OCI-LY3 (cell line): ENCODE results near the gene CD4.

Experiments
- H2AFZ ChIP-seq: fragments of 200-600, 300-600 bp; shearing (Covaris generic); 2 replicates; pipeline ENCODE4 v1.6.0; 2014; ENCODE audit warnings: antibody characterized with exemption, low read depth, low read length
- H3K27ac ChIP-seq: fragments of 200-600, 300-600 bp; sonication (generic); 2 replicates; pipeline ENCODE4 v1.5.1; 2014; ENCODE audit warnings: mild to moderate bottlenecking, low read length, moderate library complexity, mixed read lengths
- H3K27me3 ChIP-seq: fragments of 200-600, 300-600 bp; sonication (generic); 2 replicates; pipeline ENCODE4 v1.6.1; 2014; ENCODE audit warnings: low read depth, low read length, mixed read lengths
- H3K36me3 ChIP-seq: fragments of 200-600, 300-600 bp; sonication (generic); replicated peaks from 2 replicates; pipeline ENCODE3; 2014; ENCODE audit warnings: low read depth, low read length, mixed read lengths
- H3K4me1 ChIP-seq: fragments of 300-600, 200-600 bp; sonication (generic); 2 replicates; pipeline ENCODE4 v1.6.1; 2014; ENCODE audit warnings: low read length, mixed read lengths
- H3K4me2 ChIP-seq: fragments of 200-600, 300-600 bp; sonication (generic); 2 replicates; pipeline ENCODE4 v1.6.1; 2014; ENCODE audit warnings: low read length, mixed read lengths
- H3K4me3 ChIP-seq: fragments of 300-600, 200-600 bp; sonication (generic); 2 replicates; pipeline ENCODE4 v1.5.1; 2014; ENCODE audit warnings: antibody characterized with exemption, mild to moderate bottlenecking, low read length, moderate library complexity
- H3K79me2 ChIP-seq: fragments of 300-600, 200-600 bp; shearing (Covaris generic); 2 replicates; pipeline ENCODE4 v1.6.1; 2014; ENCODE audit warnings: mild to moderate bottlenecking, low read length, mixed read lengths
- H3K9ac ChIP-seq: fragments of 300-600, 200-600 bp; shearing (Covaris generic); 2 replicates; pipeline ENCODE4 v1.6.0; 2014; ENCODE audit warnings: mild to moderate bottlenecking, low read length, moderate library complexity
- H3K9me3 ChIP-seq: fragments of 200-600, 300-600 bp; shearing (Covaris generic); 2 replicates; pipeline ENCODE4 v1.6.1; 2014; ENCODE audit warnings: low read length, mixed read lengths; ENCODE audit not compliant: insufficient read depth
- H4K20me1 ChIP-seq: fragments of 200-600, 300-600 bp; sonication (generic); 2 replicates; pipeline ENCODE4 v1.6.1; 2016; ENCODE audit warnings: low read length, mixed read lengths; ENCODE audit not compliant: insufficient read depth
- CTCF ChIP-seq: fragments of 200-600, 300-600 bp; sonication (generic); IDR thresholded peaks from 2 replicates; pipeline ENCODE4 v1.5.1; 2014; ENCODE audit warnings: antibody characterized with exemption, low read length, low read depth
- EZH2phosphoT487 ChIP-seq: fragments of 200-600 bp; shearing (Covaris generic); IDR thresholded peaks from 2 replicates; pipeline ENCODE4 v1.6.1; 2018; ENCODE audit warnings: antibody characterized with exemption, mixed run types, low read depth

Gene CD4

GRCh38 chr12:6765634-6766581, 23.4 kb upstream of the CD4 start, which contains the start of gene PTMS:
PTMS (plus strand) TSS chr12:6766363; CDS start chr12:6766706, 343 bp downstream.
- H3K4me3 ChIP-seq = peak within 1 kb of the TSS; percentile 91
- peak within 1 kb of the TSS; percentile 67; the same call in 1 of the 2 replicates for H2AFZ ChIP-seq
- peak within 1 kb of the TSS; percentile 94 for H3K4me2 ChIP-seq
- H3K27ac ChIP-seq = no peak within 1 kb of the TSS
- peak within 1 kb of the TSS; percentile 60 for H3K9ac ChIP-seq
- no peaks in the 10 kb centered on the region for H3K36me3 ChIP-seq
- peaks cover 30% of the 10 kb centered on the region for H3K4me1 ChIP-seq
- no peak for TF ChIP-seq CTCF
- no peak for TF ChIP-seq EZH2phosphoT487
- no peaks in the 10 kb centered on the region for H4K20me1 ChIP-seq
- no peaks in the 10 kb centered on the region for H3K9me3 ChIP-seq
- H3K79me2 ChIP-seq = no peaks in the 10 kb centered on the region
- H3K27me3 ChIP-seq = peaks cover 59% of the 10 kb centered on the region

GRCh38 chr12:6766651-6767349, 22.5 kb upstream of the CD4 start:
- no peak overlapping the region for H3K27ac ChIP-seq
- peak overlapping the region; percentile 67; the same call in 1 of the 2 replicates for H2AFZ ChIP-seq
- no peaks in the 10 kb centered on the region for H4K20me1 ChIP-seq

GRCh38 chr12:6767353-6768319, 21.7 kb upstream of the CD4 start:
- H3K79me2 ChIP-seq = no peaks in the 10 kb centered on the region
- H2AFZ ChIP-seq = no peak overlapping the region
- H3K9me3 ChIP-seq = no peaks in the 10 kb centered on the region
- H4K20me1 ChIP-seq = no peaks in the 10 kb centered on the region
- peak overlapping the region; percentile 94 for H3K4me2 ChIP-seq
- H3K9ac ChIP-seq = peak overlapping the region; percentile 60
- TF ChIP-seq EZH2phosphoT487 (no peak), CTCF (no peak)
- peak overlapping the region; percentile 91 for H3K4me3 ChIP-seq
- H3K36me3 ChIP-seq = no peaks in the 10 kb centered on the region
- H3K27ac ChIP-seq = no peak overlapping the region
- H3K27me3 ChIP-seq = peaks cover 63% of the 10 kb centered on the region
- H3K4me1 ChIP-seq = peaks cover 48% of the 10 kb centered on the region

More at GRCh38 chr12:6766651-6767349, 22.5 kb upstream of the CD4 start:
- peak; percentile 63 for TF ChIP-seq CTCF
- TF ChIP-seq EZH2phosphoT487 = no peak
- Histone ChIP-seq H3K9me3 (no peaks in the 10 kb centered on the region), H3K4me3 (peak overlapping the region; percentile 91), H3K27me3 (peaks cover 64% of the 10 kb centered on the region), H3K9ac (peak overlapping the region; percentile 60), H3K36me3 (no peaks in the 10 kb centered on the region), H3K4me2 (peak overlapping the region; percentile 94), H3K79me2 (no peaks in the 10 kb centered on the region), H3K4me1 (peaks cover 39% of the 10 kb centered on the region)
